ENCODE data around the gene KCNQ2. TPM values are rescaled to one million over a fixed set of nuclear protein-coding genes. Genes with fewer than 3 reads are reported as not detected.

Gene KCNQ2
- total and polyA plus RNA-seq, 5 experiments from 2014 or later: 0.30 to 0.49 TPM; not detected in 3

- peaks cover 0 to 3% (median 0%) of the 10 kb centered on the region in 9 donors for H3K9me3 Mint-ChIP-seq
- H3K36me3 Mint-ChIP-seq: peaks cover 0 to 1% (median 0%) of the 10 kb centered on the region in 3 donors
- POLR2A ChIA-PET: no interaction called here
- no peak overlapping the region for H3K27ac Mint-ChIP-seq
- H3K27me3 Mint-ChIP-seq: peaks cover 4 to 28% (median 15%) of the 10 kb centered on the region in 5 donors
- no peak overlapping the region for H3K4me3 Mint-ChIP-seq
- no peak for ATAC-seq
- no peak for DNase-seq
- no peaks in the 10 kb centered on the region for H3K4me1 Mint-ChIP-seq
Measured at GRCh38 chr20:63394069-63394919, 78.2 kb downstream of the KCNQ2 start.

GRCh38 chr20:63393566-63393965 is 78.9 kb downstream of the KCNQ2 start:
- peaks cover 0 to 6% (median 0%) of the 10 kb centered on the region in 9 donors for H3K9me3 Mint-ChIP-seq
- H3K4me1 Mint-ChIP-seq: no peaks in the 10 kb centered on the region
- no peak for ATAC-seq
- no peak overlapping the region for H3K4me3 Mint-ChIP-seq
- peaks cover 0 to 3% (median 0%) of the 10 kb centered on the region in 3 donors for H3K36me3 Mint-ChIP-seq
- H3K27ac Mint-ChIP-seq: peak overlapping the region in 1 of 10 donors; percentile 59
- no peak for DNase-seq
- peaks cover 5 to 28% (median 15%) of the 10 kb centered on the region in 5 donors for H3K27me3 Mint-ChIP-seq
- POLR2A ChIA-PET: no interaction called here

GRCh38 chr20:63392465-63393365 is 79.7 kb downstream of the KCNQ2 start:
- DNase-seq (no peak), ATAC-seq (no peak)
- Mint-ChIP-seq H3K27ac (no peak overlapping the region), H3K27me3 (peaks cover 7 to 28% (median 18%) of the 10 kb centered on the region in 5 donors), H3K36me3 (peaks cover 0 to 3% (median 0%) of the 10 kb centered on the region in 3 donors), H3K9me3 (peaks cover 0 to 6% (median 0%) of the 10 kb centered on the region in 9 donors), H3K4me1 (peaks cover 0 to 2% (median 0%) of the 10 kb centered on the region in 4 donors), H3K4me3 (no peak overlapping the region)
- POLR2A ChIA-PET: no interaction called here

- H3K4me1 Mint-ChIP-seq: peaks cover 0 to 4% (median 0%) of the 10 kb centered on the region in 4 donors
- peaks cover 3 to 22% (median 13%) of the 10 kb centered on the region in 9 donors for H3K9me3 Mint-ChIP-seq
- DNase-seq: no peak
- H3K27me3 Mint-ChIP-seq: peaks cover 0 to 14% (median 9%) of the 10 kb centered on the region in 5 donors
- no peak overlapping the region for H3K4me3 Mint-ChIP-seq
- POLR2A ChIA-PET: no interaction called here
- no peak for ATAC-seq
- no peak overlapping the region for H3K27ac Mint-ChIP-seq
- H3K36me3 Mint-ChIP-seq: peaks cover 0 to 12% (median 3%) of the 10 kb centered on the region in 3 donors
Measured at GRCh38 chr20:63387917-63388316, 84.5 kb downstream of the KCNQ2 start.

GRCh38 chr20:63387393-63387792 is 85.1 kb downstream of the KCNQ2 start:
- H3K36me3 Mint-ChIP-seq: peaks cover 0 to 12% (median 3%) of the 10 kb centered on the region in 3 donors
- peaks cover 3 to 22% (median 13%) of the 10 kb centered on the region in 9 donors for H3K9me3 Mint-ChIP-seq
- no peak overlapping the region for H3K27ac Mint-ChIP-seq
- ATAC-seq (no peak), DNase-seq (no peak)
- peaks cover 0 to 4% (median 0%) of the 10 kb centered on the region in 4 donors for H3K4me1 Mint-ChIP-seq
- POLR2A ChIA-PET: no interaction called here
- peaks cover 0 to 13% (median 11%) of the 10 kb centered on the region in 5 donors for H3K27me3 Mint-ChIP-seq
- H3K4me3 Mint-ChIP-seq: no peak overlapping the region

GRCh38 chr20:63386491-63386890 is 86.0 kb downstream of the KCNQ2 start:
- ATAC-seq (no peak), DNase-seq (no peak)
- no peak overlapping the region for H3K27ac Mint-ChIP-seq

GRCh38 chr20:63385819-63386218 is 86.6 kb downstream of the KCNQ2 start:
- Mint-ChIP-seq H3K4me3 (no peak overlapping the region), H3K4me1 (peaks cover 0 to 4% (median 0%) of the 10 kb centered on the region in 4 donors), H3K36me3 (peaks cover 0 to 12% (median 3%) of the 10 kb centered on the region in 3 donors)

More at GRCh38 chr20:63386491-63386890, 86.0 kb downstream of the KCNQ2 start:
- Mint-ChIP-seq H3K4me1 (peaks cover 0 to 4% (median 0%) of the 10 kb centered on the region in 4 donors), H3K9me3 (peaks cover 3 to 22% (median 13%) of the 10 kb centered on the region in 9 donors), H3K36me3 (peaks cover 0 to 12% (median 3%) of the 10 kb centered on the region in 3 donors), H3K27me3 (peaks cover 0 to 13% (median 10%) of the 10 kb centered on the region in 5 donors), H3K4me3 (no peak overlapping the region)
- POLR2A ChIA-PET: no interaction called here

GRCh38 chr20:63384336-63384735 is 88.1 kb downstream of the KCNQ2 start:
- Mint-ChIP-seq H3K27ac (no peak overlapping the region), H3K4me3 (no peak overlapping the region), H3K4me1 (peaks cover 0 to 4% (median 0%) of the 10 kb centered on the region in 4 donors), H3K36me3 (peaks cover 0 to 12% (median 2%) of the 10 kb centered on the region in 3 donors), H3K9me3 (peaks cover 3 to 21% (median 11%) of the 10 kb centered on the region in 9 donors), H3K27me3 (peaks cover 2 to 24% (median 8%) of the 10 kb centered on the region in 5 donors)
- DNase-seq (no peak), ATAC-seq (no peak)
- POLR2A ChIA-PET: no interaction called here

More at GRCh38 chr20:63385819-63386218, 86.6 kb downstream of the KCNQ2 start:
- ATAC-seq (no peak), DNase-seq (no peak)
- POLR2A ChIA-PET: no interaction called here
- H3K27me3 Mint-ChIP-seq: peaks cover 0 to 17% (median 10%) of the 10 kb centered on the region in 5 donors
- H3K27ac Mint-ChIP-seq: no peak overlapping the region
- peaks cover 3 to 22% (median 13%) of the 10 kb centered on the region in 9 donors for H3K9me3 Mint-ChIP-seq

- no peak for DNase-seq
- peaks cover 0 to 12% (median 0%) of the 10 kb centered on the region in 3 donors for H3K36me3 Mint-ChIP-seq
- ATAC-seq: no peak
- POLR2A ChIA-PET: no interaction called here
- H3K27me3 Mint-ChIP-seq: peaks cover 6 to 30% (median 11%) of the 10 kb centered on the region in 5 donors
- peaks cover 0 to 4% (median 0%) of the 10 kb centered on the region in 4 donors for H3K4me1 Mint-ChIP-seq
- no peak overlapping the region for H3K4me3 Mint-ChIP-seq
- H3K27ac Mint-ChIP-seq: no peak overlapping the region
- H3K9me3 Mint-ChIP-seq: peaks cover 3 to 21% (median 11%) of the 10 kb centered on the region in 9 donors
Measured at GRCh38 chr20:63383556-63383955, 88.9 kb downstream of the KCNQ2 start.

GRCh38 chr20:63382551-63383300 is 89.7 kb downstream of the KCNQ2 start:
- Mint-ChIP-seq H3K4me1 (peaks cover 0 to 2% (median 0%) of the 10 kb centered on the region in 4 donors), H3K4me3 (no peak overlapping the region), H3K27me3 (peaks cover 7 to 33% (median 15%) of the 10 kb centered on the region in 5 donors), H3K36me3 (peaks cover 0 to 12% (median 0%) of the 10 kb centered on the region in 3 donors), H3K9me3 (peaks cover 3 to 21% (median 9%) of the 10 kb centered on the region in 9 donors), H3K27ac (peak overlapping the region in 1 of 10 donors; percentile 5)
- ATAC-seq (no peak), DNase-seq (no peak)
- POLR2A ChIA-PET: no interaction called here

- peak in 9 of 10 donors; percentile 8 to 52 (median 43) for DNase-seq
- POLR2A ChIA-PET: no interaction called here
Measured at GRCh38 chr20:63381781-63382431, 90.5 kb downstream of the KCNQ2 start.

More at GRCh38 chr20:63381781-63382431, 90.5 kb downstream of the KCNQ2 start:
- H3K4me3 Mint-ChIP-seq: no peak overlapping the region
- peaks cover 0 to 3% (median 2%) of the 10 kb centered on the region in 4 donors for H3K4me1 Mint-ChIP-seq
- H3K36me3 Mint-ChIP-seq: peaks cover 0 to 7% (median 0%) of the 10 kb centered on the region in 3 donors
- no peak overlapping the region for H3K27ac Mint-ChIP-seq
- peaks cover 7 to 40% (median 19%) of the 10 kb centered on the region in 5 donors for H3K27me3 Mint-ChIP-seq
- ATAC-seq: peak in 1 of 2 donors; percentile 35
- H3K9me3 Mint-ChIP-seq: peaks cover 3 to 19% (median 9%) of the 10 kb centered on the region in 9 donors

Measured in naive thymus-derived CD8-positive, alpha-beta T cell (primary cell).